Measurements from ENCODE around the gene JAM3. TPM values are rescaled to one million over a fixed set of nuclear protein-coding genes. Genes with fewer than 3 reads are reported as not detected.
"Not testable (repeated sequence)": the region's sequence is repeated elsewhere in the genome, so short reads cannot be mapped to it uniquely, and the experiment has no call there.

JAM3 gene
- total and polyA plus RNA-seq, 2 experiments from 2014 or later = 46.2 to 63.7 TPM

GRCh38 chr11:134082990-134083389 is 14.1 kb downstream of the JAM3 start:
- H3K9ac ChIP-seq = no peak overlapping the region
- DNase-seq = no peak
- no peaks in the 10 kb centered on the region; the same call in 1 of the 2 replicates for H3F3A ChIP-seq (ENCODE audit: insufficient read depth)
- H3K9me3 ChIP-seq (ENCODE audit: low read depth) = no peaks in the 10 kb centered on the region
- no peaks in the 10 kb centered on the region for H3K27me3 ChIP-seq (replicated peaks; ENCODE audit: insufficient read depth)
- no peaks in the 10 kb centered on the region for H4K20me1 ChIP-seq (ENCODE audit: insufficient read depth)
- H3K36me3 ChIP-seq (ENCODE audit: low read depth) = no peaks in the 10 kb centered on the region
- H3K4me3 ChIP-seq = no peak overlapping the region
- H3K27ac ChIP-seq = no peak overlapping the region
- H3K4me2 ChIP-seq (ENCODE audit: unreplicated experiment) = no peak overlapping the region
- 80 to 86% methylated on average over 2 of the region's 2 CpGs for WGBS, 2 experiments (ENCODE audit: low coverage in 1 of 2, low lambda C conversion rate in 2 of 2, missing lambda C conversion rate in 2 of 2)
- no peak overlapping the region for H2AFZ ChIP-seq
- in situ Hi-C loops (cut with MboI) = no loop called here
- TF ChIP-seq EZH2phosphoT487 (IDR thresholded peaks at IDR 0.05; ENCODE audit: insufficient read depth, low read depth) (no peak), EZH2 (IDR thresholded peaks at IDR 0.05; ENCODE audit: insufficient read depth, poor library complexity, severe bottlenecking) (no peak)
- H3K79me2 ChIP-seq (ENCODE audit: insufficient read depth) = peaks cover 96% of the 10 kb centered on the region
- H3K9me2 ChIP-seq (ENCODE audit: insufficient read depth) = no peaks in the 10 kb centered on the region
- H3K4me1 ChIP-seq (ENCODE audit: insufficient read depth) = peaks cover 8% of the 10 kb centered on the region

DNA sequence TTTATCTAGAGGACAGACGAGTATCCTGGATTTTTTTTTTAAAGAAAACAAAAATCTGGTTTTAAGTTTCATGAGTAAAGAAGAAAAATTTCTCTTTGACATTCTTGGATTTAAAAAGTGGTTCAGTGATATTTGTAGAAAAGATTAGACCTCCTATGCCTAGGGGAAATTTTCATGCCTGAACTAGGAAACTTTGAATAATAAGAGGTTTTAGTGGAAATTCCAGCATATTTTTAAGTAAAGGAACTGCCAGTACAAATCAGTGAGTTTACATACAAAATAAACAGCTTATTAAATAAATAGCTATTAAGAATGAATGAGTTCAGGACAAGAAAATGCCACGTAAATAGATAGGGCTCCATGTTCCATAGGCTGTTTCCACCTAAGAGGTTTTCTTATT is 17.5 kb downstream of the JAM3 start:
- TF ChIP-seq EZH2phosphoT487 (IDR thresholded peaks at IDR 0.05; ENCODE audit: insufficient read depth, low read depth) (no peak), EZH2 (IDR thresholded peaks at IDR 0.05; ENCODE audit: insufficient read depth, poor library complexity, severe bottlenecking) (no peak)
- Histone ChIP-seq H4K20me1 (ENCODE audit: insufficient read depth) (no peaks in the 10 kb centered on the region), H3K79me2 (ENCODE audit: insufficient read depth) (peaks cover 89% of the 10 kb centered on the region)

DNA sequence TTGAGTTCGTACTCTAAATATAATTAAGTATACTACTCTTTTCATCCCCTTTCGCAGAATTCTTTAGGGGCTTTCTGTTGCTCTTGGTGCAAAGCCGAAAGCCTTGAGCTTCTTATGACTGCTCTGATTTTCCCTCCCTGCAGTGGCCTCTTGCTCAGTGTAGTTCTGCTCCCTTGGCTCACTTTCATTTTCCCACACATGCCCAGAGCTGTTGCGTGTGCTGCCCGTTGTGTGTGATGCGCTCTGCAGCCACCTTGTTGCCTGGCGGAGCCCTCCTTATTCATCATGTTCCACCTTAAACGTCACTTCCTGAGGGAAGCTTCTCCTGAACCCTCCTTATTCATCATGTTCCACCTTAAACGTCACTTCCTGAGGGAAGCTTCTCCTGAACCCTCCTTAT is 23.1 kb downstream of the JAM3 start:
- WGBS, 2 experiments (ENCODE audit: low coverage in 1 of 2, low lambda C conversion rate in 2 of 2, missing lambda C conversion rate in 2 of 2) = 78 to 83% methylated on average over 8 to 9 of the region's 9 CpGs
- DNase-seq; H3K4me3 ChIP-seq; H3K9me3 ChIP-seq (ENCODE audit: low read depth); H4K20me1 ChIP-seq (ENCODE audit: insufficient read depth); H3K27me3 ChIP-seq (replicated peaks; ENCODE audit: insufficient read depth); H3K9me2 ChIP-seq (ENCODE audit: insufficient read depth); in situ Hi-C loops (cut with MboI); H3K27ac ChIP-seq; H2AFZ ChIP-seq; H3K36me3 ChIP-seq (ENCODE audit: low read depth); H3K9ac ChIP-seq; H3F3A ChIP-seq (ENCODE audit: insufficient read depth); H3K4me1 ChIP-seq (ENCODE audit: insufficient read depth); H3K4me2 ChIP-seq (ENCODE audit: unreplicated experiment): not testable (repeated sequence)
- H3K79me2 ChIP-seq (ENCODE audit: insufficient read depth) = peaks cover 64% of the 10 kb centered on the region

More for the DNA sequence above, 17.5 kb downstream of the JAM3 start:
- no peaks in the 10 kb centered on the region for H3K4me1 ChIP-seq (ENCODE audit: insufficient read depth)
- no peak overlapping the region for H3K4me2 ChIP-seq (ENCODE audit: unreplicated experiment)
- H3K27me3 ChIP-seq (replicated peaks; ENCODE audit: insufficient read depth) = no peaks in the 10 kb centered on the region
- no peaks in the 10 kb centered on the region for H3K36me3 ChIP-seq (ENCODE audit: low read depth)
- no peak overlapping the region for H3K9ac ChIP-seq
- H3K9me2 ChIP-seq (ENCODE audit: insufficient read depth) = no peaks in the 10 kb centered on the region
- WGBS, 2 experiments (ENCODE audit: low coverage in 1 of 2, low lambda C conversion rate in 2 of 2, missing lambda C conversion rate in 2 of 2) = 88 to 89% methylated on average over 2 of the region's 2 CpGs
- no peak overlapping the region for H2AFZ ChIP-seq
- H3K4me3 ChIP-seq = no peak overlapping the region
- DNase-seq = no peak
- no peak overlapping the region for H3K27ac ChIP-seq
- no peaks in the 10 kb centered on the region for H3K9me3 ChIP-seq (ENCODE audit: low read depth)
- no peaks in the 10 kb centered on the region for H3F3A ChIP-seq (ENCODE audit: insufficient read depth)
- in situ Hi-C loops (cut with MboI) = no loop called here

DNA sequence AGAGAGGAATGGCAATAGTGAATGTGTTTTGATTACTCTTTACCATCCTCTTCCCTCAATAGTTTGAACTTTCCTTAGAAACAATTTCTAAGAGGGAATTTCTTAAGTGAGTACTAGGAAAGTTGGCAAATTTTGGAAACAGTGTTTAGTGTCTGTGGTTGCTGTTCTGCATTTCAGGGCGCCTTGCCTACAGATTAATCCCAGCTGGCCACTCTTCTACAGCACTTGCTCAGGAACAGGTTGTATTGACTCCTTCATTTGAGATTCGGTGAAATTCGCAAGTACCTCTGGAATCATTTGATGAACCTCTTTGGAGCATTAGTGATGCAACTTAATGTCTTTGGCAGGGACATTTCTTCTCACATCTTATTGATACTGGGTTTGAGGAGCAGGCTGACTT is 28.3 kb downstream of the JAM3 start:
- peaks cover 3% of the 10 kb centered on the region for H3K4me1 ChIP-seq (ENCODE audit: insufficient read depth)
- in situ Hi-C loops (cut with MboI) = no loop called here
- peak; percentile 28 for DNase-seq
- no peak overlapping the region for H2AFZ ChIP-seq
- H3K27me3 ChIP-seq (replicated peaks; ENCODE audit: insufficient read depth) = no peaks in the 10 kb centered on the region
- H3F3A ChIP-seq (ENCODE audit: insufficient read depth) = peaks cover 6% of the 10 kb centered on the region; the same call in 1 of the 2 replicates
- no peaks in the 10 kb centered on the region for H4K20me1 ChIP-seq (ENCODE audit: insufficient read depth)
- H3K79me2 ChIP-seq (ENCODE audit: insufficient read depth) = peaks cover 67% of the 10 kb centered on the region
- H3K36me3 ChIP-seq (ENCODE audit: low read depth) = no peaks in the 10 kb centered on the region
- TF ChIP-seq EZH2phosphoT487 (IDR thresholded peaks at IDR 0.05; ENCODE audit: insufficient read depth, low read depth) (no peak), EZH2 (IDR thresholded peaks at IDR 0.05; ENCODE audit: insufficient read depth, poor library complexity, severe bottlenecking) (no peak)
- H3K9me2 ChIP-seq (ENCODE audit: insufficient read depth) = no peaks in the 10 kb centered on the region
- 23% methylated on average over 3 of the region's 3 CpGs for WGBS, 2 experiments (ENCODE audit: low coverage in 1 of 2, low lambda C conversion rate in 2 of 2, missing lambda C conversion rate in 2 of 2)
- no peak overlapping the region for H3K4me2 ChIP-seq (ENCODE audit: unreplicated experiment)
- no peak overlapping the region for H3K4me3 ChIP-seq
- H3K9me3 ChIP-seq (ENCODE audit: low read depth) = no peaks in the 10 kb centered on the region
- H3K27ac ChIP-seq = no peak overlapping the region
- no peak overlapping the region for H3K9ac ChIP-seq

GRCh38 chr11:134098566-134099184 is 29.8 kb downstream of the JAM3 start:
- H4K20me1 ChIP-seq (ENCODE audit: insufficient read depth) = no peaks in the 10 kb centered on the region
- H3K4me3 ChIP-seq = no peak overlapping the region

More at GRCh38 chr11:134098566-134099184, 29.8 kb downstream of the JAM3 start:
- DNase-seq = no peak
- in situ Hi-C loops (cut with MboI) = no loop called here
- no peaks in the 10 kb centered on the region for H3K36me3 ChIP-seq (ENCODE audit: low read depth)
- no peaks in the 10 kb centered on the region for H3K9me3 ChIP-seq (ENCODE audit: low read depth)
- H3K4me1 ChIP-seq (ENCODE audit: insufficient read depth) = peaks cover 3% of the 10 kb centered on the region
- 94 to 95% methylated on average over 3 of the region's 3 CpGs for WGBS, 2 experiments (ENCODE audit: low coverage in 1 of 2, low lambda C conversion rate in 2 of 2, missing lambda C conversion rate in 2 of 2)
- no peaks in the 10 kb centered on the region for H3K9me2 ChIP-seq (ENCODE audit: insufficient read depth)
- no peak for TF ChIP-seq EZH2 (IDR thresholded peaks at IDR 0.05; ENCODE audit: insufficient read depth, poor library complexity, severe bottlenecking)
- no peak for TF ChIP-seq EZH2phosphoT487 (IDR thresholded peaks at IDR 0.05; ENCODE audit: insufficient read depth, low read depth)
- no peak overlapping the region for H3K4me2 ChIP-seq (ENCODE audit: unreplicated experiment)
- H3K27me3 ChIP-seq (replicated peaks; ENCODE audit: insufficient read depth) = no peaks in the 10 kb centered on the region
- no peak overlapping the region for H2AFZ ChIP-seq
- H3F3A ChIP-seq (ENCODE audit: insufficient read depth) = peaks cover 6% of the 10 kb centered on the region; the same call in 1 of the 2 replicates
- H3K79me2 ChIP-seq (ENCODE audit: insufficient read depth) = peaks cover 69% of the 10 kb centered on the region
- no peak overlapping the region for H3K9ac ChIP-seq
- H3K27ac ChIP-seq = no peak overlapping the region
